Aorta (tissue), 5 donors: Measurements from ENCODE around the gene HLCS. TPM values are rescaled to one million over a fixed set of nuclear protein-coding genes. Genes with fewer than 3 reads are reported as not detected.

Source experiments
- ATAC-seq: fragments of 200-7000 bp; cut with Tn5 transposase; one replicate; pipeline ENCODE4 v1.9.1; 2022; ENCODE audit warnings: moderate library complexity; ENCODE audit not compliant: low FRiP score
- DNase-seq, 2 donors: peaks; one replicate each; pipeline ENCODE4 v3.0.0-alpha.2; 2020
- H3K27ac ChIP-seq, 2 donors: one replicate each; pipeline ENCODE4 v1.5.1; 2013; ENCODE audit warnings: low read length in 2 of 2, mild to moderate bottlenecking in 2 of 2, moderate library complexity in 2 of 2, control low read depth in 1 of 2, inconsistent platforms in 1 of 2, low read depth in 1 of 2
- H3K27me3 ChIP-seq, 2 donors: one replicate each; pipeline ENCODE4 v1.6.1; 2013; ENCODE audit warnings: control low read depth in 1 of 2, low read length in 1 of 2, mild to moderate bottlenecking in 1 of 2, moderate library complexity in 1 of 2; ENCODE audit not compliant: insufficient read depth in 2 of 2, control insufficient read depth in 1 of 2
- H3K36me3 ChIP-seq, 2 donors: one replicate each; pipeline ENCODE4 v1.6.1; 2013; ENCODE audit warnings: control low read depth in 1 of 2, low read length in 1 of 2, mild to moderate bottlenecking in 1 of 2; ENCODE audit not compliant: insufficient read depth in 2 of 2, control insufficient read depth in 1 of 2
- H3K4me1 ChIP-seq, 2 donors: one replicate each; pipeline ENCODE4 v1.6.1; 2013; ENCODE audit warnings: low read length in 2 of 2, control low read depth in 1 of 2, mild to moderate bottlenecking in 1 of 2, moderate library complexity in 1 of 2; ENCODE audit not compliant: insufficient read depth in 2 of 2, control insufficient read depth in 1 of 2
- H3K4me3 ChIP-seq, 2 donors: one replicate each; pipeline ENCODE4 v1.5.1; 2013; ENCODE audit warnings: low read length in 2 of 2, control low read depth in 1 of 2, mild to moderate bottlenecking in 1 of 2
- H3K9me3 ChIP-seq: one replicate; pipeline ENCODE4 v1.6.1; 2013; ENCODE audit warnings: mild to moderate bottlenecking, low read length; ENCODE audit not compliant: control insufficient read depth
- WGBS, 2 donors: extraction: QIAGEN DNeasy Blood & Tissue Kit; methylation state at CpG; one replicate each; pipeline ENCODE4 v1.1.7; 2013; 5-methylcytosine and 5-hydroxymethylcytosine counted together
- intact Hi-C, 2 donors: fragments of 100-400 bp; cut with DNase I; formaldehyde crosslinking; loops; one replicate each; pipeline versions ENCODE4 v1.14.2 to v1.15.0; 2022
- polyA plus RNA-seq, 2 donors: library from polyadenylated mRNA; stranded (reverse); fragments of 200-250 nt; gene quantifications; one replicate each; pipeline ENCODE4 v1.2.3, GENCODE V29; 2013
- total RNA-seq, 2 donors: library from RNA; stranded (reverse); fragmentation: NEBNext Ultra II Directional; extraction: Animal tissue kit (Norgen Biotek cat#: 25700); gene quantifications; one replicate each; pipeline ENCODE4 v1.2.1, GENCODE V29; 2021
- donor health status: healthy with polysubstance abuse.
- donor health status: Bipolar disorder and iron deficiency.
- donor health status: DM: no; HTN: no; CAD: no.
- donor health status: DM: no; HTN: no; CAD: no.
- donor health status: DM: yes; HTN: yes; CAD: no.

HLCS gene
- total and polyA plus RNA-seq, 4 donors: 2.1 to 19.7 (median 10.6) TPM

- DNase-seq: no peak
- 96% methylated on average over 6 of the region's 6 CpGs for WGBS, 2 donors
- no peak for ATAC-seq
- Histone ChIP-seq H3K27me3 (no peaks in the 10 kb centered on the region), H3K36me3 (peaks cover 2 to 3% of the 10 kb centered on the region in 2 donors), H3K9me3 (peaks cover 2% of the 10 kb centered on the region), H3K27ac (no peak overlapping the region), H3K4me3 (no peak overlapping the region), H3K4me1 (no peaks in the 10 kb centered on the region)
- intact Hi-C loops: no loop called here
Observed at GRCh38 chr21:36949171-36950141, 17.0 kb downstream of the HLCS start.

GRCh38 chr21:36948686-36949085, 17.8 kb downstream of the HLCS start:
- H3K4me1 ChIP-seq: no peaks in the 10 kb centered on the region
- peaks cover 2 to 3% of the 10 kb centered on the region in 2 donors for H3K36me3 ChIP-seq
- 96 to 97% methylated on average over 6 of the region's 6 CpGs for WGBS, 2 donors
- ATAC-seq (no peak), DNase-seq (no peak)
- H3K4me3 ChIP-seq: no peak overlapping the region
- peaks cover 2% of the 10 kb centered on the region for H3K9me3 ChIP-seq
- intact Hi-C loops: no loop called here
- H3K27me3 ChIP-seq: no peaks in the 10 kb centered on the region
- H3K27ac ChIP-seq: no peak overlapping the region

DNA sequence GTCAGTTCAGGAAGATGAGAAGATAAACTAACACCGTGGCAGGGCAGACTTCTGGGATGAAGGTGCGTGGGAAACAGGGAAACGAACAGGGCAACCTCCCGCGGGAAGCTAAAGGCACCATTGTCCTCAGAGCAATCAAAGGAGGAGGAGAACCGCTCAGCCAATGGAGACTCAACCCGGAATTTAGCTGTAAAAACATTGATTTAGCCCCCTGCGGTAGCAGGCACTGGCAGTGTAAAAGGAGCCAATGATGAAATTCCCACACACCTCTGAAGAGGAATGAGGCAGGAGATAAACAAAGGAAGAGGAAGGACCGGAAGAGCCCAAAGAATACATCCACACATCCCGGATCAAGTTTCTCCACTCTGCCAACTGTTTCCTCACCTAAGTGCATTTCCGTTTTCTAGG, 19.5 kb downstream of the HLCS start:
- intact Hi-C loops: no loop called here
- Histone ChIP-seq H3K36me3 (peaks cover 0 to 3% of the 10 kb centered on the region in 2 donors), H3K9me3 (peaks cover 2% of the 10 kb centered on the region), H3K4me3 (no peak overlapping the region), H3K27me3 (no peaks in the 10 kb centered on the region), H3K4me1 (no peaks in the 10 kb centered on the region), H3K27ac (no peak overlapping the region)
- ATAC-seq (no peak), DNase-seq (no peak)
- 72 to 74% methylated on average over 11 of the region's 11 CpGs for WGBS, 2 donors

- H3K4me1 ChIP-seq: no peaks in the 10 kb centered on the region
- H3K36me3 ChIP-seq: no peaks in the 10 kb centered on the region
- no peak overlapping the region for H3K4me3 ChIP-seq
- peaks cover 2% of the 10 kb centered on the region for H3K9me3 ChIP-seq
- WGBS, 2 donors: 92% methylated on average over 6 of the region's 6 CpGs
- ATAC-seq: no peak
- H3K27me3 ChIP-seq: no peaks in the 10 kb centered on the region
- no peak overlapping the region for H3K27ac ChIP-seq
- no peak for DNase-seq
- intact Hi-C loops: no loop called here
Observed at GRCh38 chr21:36945496-36946138, 20.9 kb downstream of the HLCS start.

DNA sequence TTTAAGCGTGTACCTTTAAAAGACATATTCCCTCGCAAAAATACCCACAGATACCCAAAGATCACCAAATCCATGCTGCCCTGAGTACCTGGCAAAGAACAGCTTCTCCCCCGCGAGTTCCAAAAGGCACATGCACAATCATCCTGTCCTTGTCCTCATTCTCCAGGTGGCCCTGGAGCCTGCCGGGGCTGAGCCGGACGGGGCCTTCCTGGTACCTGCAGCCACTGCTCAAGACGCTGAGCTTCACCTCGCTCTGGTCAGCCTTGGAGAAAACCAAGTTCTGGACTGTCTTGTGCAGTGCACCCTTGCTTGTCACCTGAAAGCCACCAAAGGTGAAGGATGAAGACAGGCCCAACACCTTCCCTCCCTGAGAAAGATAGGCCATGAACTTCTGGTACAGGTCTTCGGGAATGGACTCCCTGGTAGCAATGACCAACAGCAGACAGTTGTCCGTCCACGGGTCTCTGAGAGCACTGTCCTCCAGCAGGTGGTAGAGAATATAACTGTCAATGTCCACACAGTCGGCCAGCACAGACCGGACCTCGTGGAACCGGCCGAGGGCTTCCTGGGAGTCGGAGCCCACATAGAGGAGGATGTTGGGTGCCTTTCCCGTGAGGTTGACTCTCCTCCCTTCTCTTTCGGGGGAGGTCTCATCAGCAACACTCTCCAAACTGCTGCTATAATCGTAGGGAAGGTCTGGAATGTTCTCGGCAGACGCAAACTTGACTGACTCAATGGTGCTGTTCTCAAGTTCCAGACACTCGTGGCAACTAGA, 29.9 kb downstream of the HLCS start:
- Histone ChIP-seq H3K36me3 (peaks cover 0 to 2% of the 10 kb centered on the region in 2 donors), H3K4me3 (no peak overlapping the region), H3K27ac (no peak overlapping the region), H3K27me3 (no peaks in the 10 kb centered on the region), H3K9me3 (no peaks in the 10 kb centered on the region), H3K4me1 (no peaks in the 10 kb centered on the region)
- intact Hi-C loops: no loop called here
- no peak for DNase-seq
- 92 to 95% methylated on average over 24 of the region's 24 CpGs for WGBS, 2 donors
- ATAC-seq: no peak

DNA sequence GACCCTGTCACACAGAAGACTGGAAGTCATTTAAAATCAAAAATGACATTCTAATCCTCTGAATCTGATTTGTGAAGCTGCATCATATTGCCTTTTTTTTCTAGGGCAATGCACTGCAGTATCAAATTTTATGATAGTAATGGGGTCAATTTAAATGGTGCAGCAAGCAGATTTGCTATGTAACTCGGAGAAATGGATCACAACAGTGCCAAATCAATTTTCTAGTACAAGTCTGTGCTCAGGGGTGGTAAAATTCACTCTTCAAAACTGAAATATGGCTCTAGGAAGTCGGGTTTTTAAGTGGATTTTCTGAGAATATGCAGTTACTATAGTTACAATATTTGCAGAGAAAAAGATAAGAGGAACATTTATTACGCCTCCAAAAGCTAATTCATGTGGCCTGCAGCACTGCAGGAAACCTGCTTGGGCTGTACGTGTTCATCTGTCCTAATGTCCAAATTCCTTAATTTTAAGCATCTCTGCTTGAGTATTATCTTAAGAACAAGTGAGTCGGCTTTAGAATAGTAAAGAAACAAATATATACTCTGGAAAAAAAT, 31.5 kb downstream of the HLCS start:
- intact Hi-C loops: no loop called here
- 34 to 46% methylated on average over 5 of the region's 5 CpGs for WGBS, 2 donors
- H3K9me3 ChIP-seq: no peaks in the 10 kb centered on the region
- H3K4me1 ChIP-seq: no peaks in the 10 kb centered on the region
- DNase-seq (no peak), ATAC-seq (no peak)
- peaks cover 0 to 2% of the 10 kb centered on the region in 2 donors for H3K36me3 ChIP-seq
- no peak overlapping the region for H3K27ac ChIP-seq
- no peak overlapping the region for H3K4me3 ChIP-seq
- H3K27me3 ChIP-seq: no peaks in the 10 kb centered on the region

DNA sequence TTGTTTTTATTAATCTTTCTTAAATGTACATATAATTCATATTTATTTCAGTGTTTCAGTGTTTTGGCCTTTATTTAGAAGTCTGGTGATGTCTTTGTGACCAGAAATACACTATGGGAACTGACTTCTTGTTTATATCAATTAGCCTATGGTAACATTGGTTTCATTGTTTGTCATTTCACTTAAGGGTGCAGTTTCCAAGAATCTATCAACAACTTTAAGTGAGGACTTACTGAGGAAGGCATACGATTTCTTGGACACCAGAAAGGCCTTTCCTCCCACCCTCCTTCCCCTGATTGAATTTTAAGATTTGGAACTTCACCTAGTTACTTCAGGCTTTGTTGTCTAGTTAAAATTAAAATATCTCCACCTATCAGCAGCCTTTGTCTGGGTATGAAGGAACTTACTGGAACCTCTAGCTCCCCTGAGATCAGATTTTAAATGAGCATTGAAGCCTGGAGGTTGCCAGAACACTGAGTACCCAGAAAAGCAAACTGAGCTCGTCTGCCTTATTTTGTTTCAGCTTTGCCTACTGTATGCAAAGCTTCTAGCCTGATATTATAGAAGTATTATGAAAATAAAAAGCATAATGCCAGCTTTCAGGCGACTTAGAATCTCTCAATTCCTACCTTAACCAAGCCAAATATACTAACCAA, 34.2 kb downstream of the HLCS start:
- no peak overlapping the region for H3K27ac ChIP-seq
- 56 to 58% methylated on average over 3 of the region's 3 CpGs for WGBS, 2 donors
- H3K4me3 ChIP-seq: no peak overlapping the region
- no peaks in the 10 kb centered on the region for H3K4me1 ChIP-seq
- H3K36me3 ChIP-seq: peaks cover 0 to 2% of the 10 kb centered on the region in 2 donors
- ATAC-seq (no peak), DNase-seq (no peak)
- H3K9me3 ChIP-seq: no peaks in the 10 kb centered on the region
- intact Hi-C loops: no loop called here
- H3K27me3 ChIP-seq: no peaks in the 10 kb centered on the region

- intact Hi-C loops: loop anchor here (2.0 to 10.0 kb wide), 4 partner anchors 155 to 507 kb away; no protein-coding TSS in a partner anchor
- Histone ChIP-seq H3K27ac (no peak overlapping the region), H3K4me1 (no peaks in the 10 kb centered on the region), H3K9me3 (no peaks in the 10 kb centered on the region), H3K36me3 (no peaks in the 10 kb centered on the region), H3K4me3 (no peak overlapping the region), H3K27me3 (no peaks in the 10 kb centered on the region)
- no peak for ATAC-seq
- WGBS, 2 donors: 47 to 65% methylated on average over 7 of the region's 7 CpGs
- DNase-seq: no peak
Observed at GRCh38 chr21:36929622-36930021, 36.8 kb downstream of the HLCS start.
